HepG2 (cell line): Measurements from ENCODE around the gene UACA. TPM values are rescaled to one million over a fixed set of nuclear protein-coding genes. Genes with fewer than 3 reads are reported as not detected.
A peak's percentile ranks its signal among the peaks of the same experiment; 100 is the strongest.

Source experiments
- ATAC-seq: fragments of 200-7000 bp; cut with Tn5 transposase; 3 replicates; pipeline ENCODE4 v1.9.1; 2020; ENCODE audit warnings: mild to moderate bottlenecking, moderate library complexity
- BruUV-seq: library from RNA; stranded (reverse); fragments of 400-500 nt; replicated peaks from 2 replicates; lab custom pipeline; 2021; lab: Mats Ljungman, UMichigan
- CTCF ChIA-PET: fragments of 300-600 bp; formaldehyde crosslinking; extraction: SDS; loops from one replicate; lab custom pipeline; 2021; ENCODE audit warnings: low total read pairs, inconsistent platforms, low intra/inter-chr PET ratio; lab: Yijun Ruan, JAX
- POLR2A ChIA-PET: fragments of 350-600 bp; sonication (Branson Sonifier 250); formaldehyde crosslinking; loops from one replicate; lab custom pipeline; 2020; ENCODE audit warnings: antibody characterized with exemption, inconsistent platforms; lab: Yijun Ruan, JAX
- DNase-seq: peaks from one replicate; pipeline ENCODE4 v3.0.0-alpha.2; 2015; ENCODE audit warnings: low spot score
- FAIRE-seq: peaks from 3 replicates; lab custom pipeline; 2011; peaks lifted over from hg19 to GRCh38; lab: Jason Lieb, UNC
- H2AFZ ChIP-seq: one replicate; pipeline ENCODE4 v1.6.1; 2011; ENCODE audit warnings: low read length, inconsistent platforms
- H3K27ac ChIP-seq: fragments of 300-600 bp; 3 replicates; pipeline ENCODE4 v1.8.0; 2011; ENCODE audit warnings: mixed run types, mild to moderate bottlenecking, mixed read lengths, low read length, inconsistent platforms; ENCODE audit not compliant: insufficient read depth; ENCODE audit errors: extremely low read length
- H3K27me3 ChIP-seq, 2 experiments: fragments of 200-600 bp in 1 of 2; 2 replicates in 1 of 2; 3 replicates in 1 of 2; pipeline versions ENCODE4 v1.6.0 to v1.8.0; 2011; ENCODE audit warnings: low read length in 2 of 2, mild to moderate bottlenecking in 2 of 2, moderate library complexity in 2 of 2, inconsistent platforms in 1 of 2; ENCODE audit not compliant: insufficient read depth in 2 of 2, control insufficient read depth in 1 of 2
- H3K36me3 ChIP-seq, 2 experiments: fragments of 200-600 bp in 1 of 2; replicated peaks in 1 of 2; 2 replicates in 1 of 2; 3 replicates in 1 of 2; pipeline versions ENCODE4 v1.5.1 to v1.8.0; 2011; ENCODE audit warnings: low read length in 2 of 2, inconsistent platforms in 1 of 2; ENCODE audit not compliant: insufficient read depth in 2 of 2, control insufficient read depth in 1 of 2
- H3K4me1 ChIP-seq: 2 replicates; pipeline ENCODE4 v1.5.1; 2012; ENCODE audit warnings: low read length, inconsistent platforms; ENCODE audit not compliant: insufficient read depth
- H3K4me2 ChIP-seq: 2 replicates; pipeline ENCODE4 v1.6.0; 2011; ENCODE audit warnings: low read depth, low read length, inconsistent platforms
- H3K4me3 ChIP-seq, 3 experiments: fragments of 200-600 bp in 1 of 3; sonication (generic), shearing (Covaris generic) in 1 of 3; replicated peaks in 1 of 3; 2 replicates each; pipeline ENCODE4 v1.5.1; 2011 to 2016; ENCODE audit warnings: low read length in 3 of 3, inconsistent platforms in 2 of 3, low read depth in 2 of 3, mild to moderate bottlenecking in 2 of 3, control low read depth in 1 of 3, mixed read lengths in 1 of 3; ENCODE audit not compliant: insufficient read depth in 1 of 3
- H3K79me2 ChIP-seq: one replicate; pipeline ENCODE4 v1.6.1; 2011; ENCODE audit warnings: low read length, inconsistent platforms; ENCODE audit not compliant: insufficient read depth
- H3K9ac ChIP-seq: 2 replicates; pipeline ENCODE4 v1.6.0; 2011; ENCODE audit warnings: mild to moderate bottlenecking, low read depth, low read length, inconsistent platforms; ENCODE audit not compliant: insufficient read depth
- H3K9me3 ChIP-seq: 2 replicates; pipeline ENCODE4 v1.5.1; 2012; ENCODE audit warnings: mild to moderate bottlenecking, low read length
- H4K20me1 ChIP-seq: 2 replicates; pipeline ENCODE4 v1.6.0; 2011; ENCODE audit warnings: inconsistent platforms, mild to moderate bottlenecking, low read length, moderate library complexity; ENCODE audit not compliant: insufficient read depth
- CCDC6 ChIP-seq: sonication (generic); formaldehyde crosslinking; IDR thresholded peaks from 2 replicates; pipeline ENCODE4 v1.8.1; 2022; ENCODE audit warnings: mild to moderate bottlenecking, missing genetic modification reagents, moderate library complexity
- DPF2 ChIP-seq: sonication (generic); formaldehyde crosslinking; IDR thresholded peaks from 2 replicates; pipeline ENCODE4 v1.4.0; 2020; ENCODE audit warnings: mild to moderate bottlenecking, low read depth, missing genetic modification reagents, borderline replicate concordance
- GATAD2A ChIP-seq: IDR thresholded peaks from 2 replicates; pipeline ENCODE4 v1.6.1; 2016
- HIVEP1 ChIP-seq: sonication (generic); formaldehyde crosslinking; IDR thresholded peaks from 2 replicates; pipeline ENCODE4 v1.4.0; 2020; ENCODE audit warnings: mild to moderate bottlenecking, missing genetic modification reagents
- HOXA3 ChIP-seq: sonication (generic); formaldehyde crosslinking; IDR thresholded peaks from 2 replicates; pipeline ENCODE4 v1.5.0; 2020; ENCODE audit warnings: missing genetic modification reagents
- RBM22 ChIP-seq: fragments of 200-400 bp; formaldehyde crosslinking; optimal IDR thresholded peaks from 2 replicates; pipeline ENCODE3; 2017; ENCODE audit warnings: mild to moderate bottlenecking, low read length, moderate library complexity
- REPIN1 ChIP-seq: sonication (generic); formaldehyde crosslinking; IDR thresholded peaks from 2 replicates; pipeline ENCODE4 v1.8.0; 2022; ENCODE audit warnings: missing genetic modification reagents, low read depth, mild to moderate bottlenecking, borderline replicate concordance
- SETDB1 ChIP-seq: sonication (generic); formaldehyde crosslinking; IDR thresholded peaks from 2 replicates; pipeline ENCODE4 v1.5.1; 2020; ENCODE audit warnings: missing genetic modification reagents, mild to moderate bottlenecking, borderline replicate concordance
- TIGD3 ChIP-seq: sonication (generic); formaldehyde crosslinking; IDR thresholded peaks from 2 replicates; pipeline ENCODE4 v1.5.1; 2020; ENCODE audit warnings: mild to moderate bottlenecking, missing genetic modification reagents, borderline replicate concordance
- ZNF577 ChIP-seq: sonication (generic); formaldehyde crosslinking; IDR thresholded peaks from 2 replicates; pipeline ENCODE4 v1.4.0; 2020; ENCODE audit warnings: mild to moderate bottlenecking, low read depth, missing genetic modification reagents, borderline replicate concordance
- ZNF589 ChIP-seq: sonication (generic); formaldehyde crosslinking; conservative IDR thresholded peaks from 2 replicates; pipeline ENCODE4 v1.8.0; 2022; ENCODE audit warnings: mild to moderate bottlenecking, moderate library complexity, missing genetic modification reagents
- ZNF720 ChIP-seq: sonication (generic); formaldehyde crosslinking; IDR thresholded peaks from 2 replicates; pipeline ENCODE4 v1.4.0; 2020; ENCODE audit warnings: missing genetic modification reagents
- WGBS: methylation state at CpG from one replicate; pipeline ENCODE4 v1.1.6; 2017; ENCODE audit warnings: low lambda C conversion rate; 5-methylcytosine and 5-hydroxymethylcytosine counted together
- in situ Hi-C: cut with HindIII; loops from 2 replicates; pipeline ENCODE4 v1.10.0; 2017; ENCODE audit warnings: low pct_unique_long_range_greater_than_20kb; ENCODE audit not compliant: extremely low pct_ligation_motif_present
- intact Hi-C: fragments of 100-400 bp; cut with micrococcal nuclease; formaldehyde crosslinking; loops from one replicate; pipeline ENCODE4 v1.10.0; 2022; ENCODE audit not compliant: unreplicated experiment
- polyA plus RNA-seq, 8 experiments: library from polyadenylated mRNA; depleted of rRNA in 3 of 8; stranded (reverse) in 7 of 8; unstranded in 1 of 8; fragments of >200 nt; fragmentation: Illumina TruSeq in 4 of 8; extraction: Trizol in 4 of 8; gene quantifications; 2 replicates each; pipeline versions ENCODE4 v1.2.1 to v1.2.3, GENCODE V29; 2011 to 2016; ENCODE audit warnings: low read depth in 4 of 8, missing spikeins in 1 of 8, mixed read lengths in 1 of 8; ENCODE audit not compliant: insufficient read depth in 1 of 8
- total RNA-seq, 5 experiments: library from RNA; depleted of rRNA; stranded (reverse); fragments of >200 nt; fragmentation: Illumina TruSeq; extraction: Trizol; gene quantifications; 2 replicates each; pipeline ENCODE4 v1.2.3, GENCODE V29; 2016; ENCODE audit warnings: low read depth in 1 of 5
- TF ChIP-seq, protein P1 (sequence below): sonication (generic); formaldehyde crosslinking; IDR thresholded peaks from 2 replicates; pipeline ENCODE4 v1.4.0; 2020; ENCODE audit warnings: low read depth, mild to moderate bottlenecking, missing genetic modification reagents
- TF ChIP-seq, protein P2 (sequence below): sonication (generic); formaldehyde crosslinking; IDR thresholded peaks from 2 replicates; pipeline ENCODE4 v1.8.1; 2023; ENCODE audit warnings: missing genetic modification reagents, inconsistent platforms, borderline replicate concordance

UACA gene
- total and polyA plus RNA-seq, 2 of the 13 experiments (the other 11 are each of a cell fraction or from before 2014, with no cell fraction given), result 17.8 to 39.2 TPM

GRCh38 chr15:70768257-70768883 lies 5.0 kb upstream of the UACA start:
- Histone ChIP-seq H3K9me3 (no peaks in the 10 kb centered on the region), H3K36me3 (no peaks in the 10 kb centered on the region), H3K4me1 (peaks cover 27% of the 10 kb centered on the region), H3K9ac (no peak overlapping the region), H4K20me1 (no peaks in the 10 kb centered on the region), H3K79me2 (no peaks in the 10 kb centered on the region), H2AFZ (no peak overlapping the region), H3K4me2 (peak overlapping the region; percentile 47), H3K27ac (no peak overlapping the region), H3K27me3 (peaks cover 0 to 9% of the 10 kb centered on the region in 2 experiments; a peak in 2 of 5 replicates), H3K4me3 (peak overlapping the region in 1 of 3 experiments; percentile 5; a peak in 2 of 6 replicates)
- intact Hi-C loops, result no loop called here
- POLR2A ChIA-PET, result no interaction called here
- no peak for DNase-seq
- BruUV-seq, result no TSS peak
- CTCF ChIA-PET, result no interaction called here
- no peak for ATAC-seq
- WGBS, result 6% methylated on average over 3 of the region's 3 CpGs
- in situ Hi-C loops, result no loop called here
- TF ChIP-seq DPF2 (CRISPR knock-in tag), result no peak
- TF ChIP-seq CCDC6 (CRISPR knock-in tag), result no peak
- TF ChIP-seq TIGD3, result no peak
- no peak for TF ChIP-seq HIVEP1
- no peak for TF ChIP-seq RBM22
- TF ChIP-seq HOXA3 (CRISPR knock-in tag), result no peak
- no peak for TF ChIP-seq SETDB1 (CRISPR knock-in tag)
- TF ChIP-seq ZNF589, result no peak
- no peak for TF ChIP-seq ZNF577
- TF ChIP-seq, protein P1, sequence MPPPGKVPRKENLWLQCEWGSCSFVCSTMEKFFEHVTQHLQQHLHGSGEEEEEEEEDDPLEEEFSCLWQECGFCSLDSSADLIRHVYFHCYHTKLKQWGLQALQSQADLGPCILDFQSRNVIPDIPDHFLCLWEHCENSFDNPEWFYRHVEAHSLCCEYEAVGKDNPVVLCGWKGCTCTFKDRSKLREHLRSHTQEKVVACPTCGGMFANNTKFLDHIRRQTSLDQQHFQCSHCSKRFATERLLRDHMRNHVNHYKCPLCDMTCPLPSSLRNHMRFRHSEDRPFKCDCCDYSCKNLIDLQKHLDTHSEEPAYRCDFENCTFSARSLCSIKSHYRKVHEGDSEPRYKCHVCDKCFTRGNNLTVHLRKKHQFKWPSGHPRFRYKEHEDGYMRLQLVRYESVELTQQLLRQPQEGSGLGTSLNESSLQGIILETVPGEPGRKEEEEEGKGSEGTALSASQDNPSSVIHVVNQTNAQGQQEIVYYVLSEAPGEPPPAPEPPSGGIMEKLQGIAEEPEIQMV (CRISPR knock-in tag), result no peak
- no peak for TF ChIP-seq GATAD2A (CRISPR knock-in tag)
- TF ChIP-seq, protein P2, sequence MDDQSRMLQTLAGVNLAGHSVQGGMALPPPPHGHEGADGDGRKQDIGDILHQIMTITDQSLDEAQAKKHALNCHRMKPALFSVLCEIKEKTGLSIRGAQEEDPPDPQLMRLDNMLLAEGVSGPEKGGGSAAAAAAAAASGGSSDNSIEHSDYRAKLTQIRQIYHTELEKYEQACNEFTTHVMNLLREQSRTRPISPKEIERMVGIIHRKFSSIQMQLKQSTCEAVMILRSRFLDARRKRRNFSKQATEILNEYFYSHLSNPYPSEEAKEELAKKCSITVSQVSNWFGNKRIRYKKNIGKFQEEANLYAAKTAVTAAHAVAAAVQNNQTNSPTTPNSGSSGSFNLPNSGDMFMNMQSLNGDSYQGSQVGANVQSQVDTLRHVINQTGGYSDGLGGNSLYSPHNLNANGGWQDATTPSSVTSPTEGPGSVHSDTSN (CRISPR knock-in tag), result no peak
- no peak for TF ChIP-seq ZNF720
- TF ChIP-seq REPIN1 (CRISPR knock-in tag), result no peak
- FAIRE-seq, result no peak
